IPS-NIHi7 (cell line): ENCODE data around the gene ABHD5.
A peak's percentile ranks its signal among the peaks of the same experiment; 100 is the strongest.

Experiments used
- DNase-seq: peaks from one replicate; pipeline ENCODE4 v3.0.0; 2012; ENCODE audit warnings: mixed read lengths; ENCODE audit errors: extremely low spot score

Gene ABHD5

GRCh38 chr3:43685921-43686320, 4.8 kb upstream of the ABHD5 start:
- DNase-seq, result no peak

GRCh38 chr3:43686333-43686699, 4.4 kb upstream of the ABHD5 start:
- no peak for DNase-seq

- no peak for DNase-seq
Measured at GRCh38 chr3:43686700-43687498, 3.8 kb upstream of the ABHD5 start.

- DNase-seq, result no peak
Measured at GRCh38 chr3:43687499-43687811, 3.3 kb upstream of the ABHD5 start.

- DNase-seq, result no peak
Measured at GRCh38 chr3:43688245-43688650, 2.5 kb upstream of the ABHD5 start.

GRCh38 chr3:43689166-43689565, 1.6 kb upstream of the ABHD5 start:
- no peak for DNase-seq

GRCh38 chr3:43689766-43690399, 855 bp upstream of the ABHD5 start:
- DNase-seq, result no peak

GRCh38 chr3:43691120-43691995, 620 bp downstream of the ABHD5 start:
- peak; percentile 76 for DNase-seq

GRCh38 chr3:43692085-43692855, 1.5 kb downstream of the ABHD5 start:
- no peak for DNase-seq

- no peak for DNase-seq
Measured at GRCh38 chr3:43692971-43693370, 2.2 kb downstream of the ABHD5 start.

GRCh38 chr3:43693594-43693993, 2.9 kb downstream of the ABHD5 start:
- DNase-seq, result no peak

- DNase-seq, result no peak
Measured at GRCh38 chr3:43695443-43695842, 4.7 kb downstream of the ABHD5 start.

- DNase-seq, result no peak
Measured at GRCh38 chr3:43695863-43696262, 5.1 kb downstream of the ABHD5 start.

GRCh38 chr3:43696441-43696840, 5.7 kb downstream of the ABHD5 start:
- DNase-seq, result no peak

- no peak for DNase-seq
Measured at GRCh38 chr3:43696881-43697280, 6.1 kb downstream of the ABHD5 start.

GRCh38 chr3:43699864-43700263, 9.1 kb downstream of the ABHD5 start:
- DNase-seq, result peak; percentile 22

- no peak for DNase-seq
Measured at GRCh38 chr3:43704697-43705096, 14.0 kb downstream of the ABHD5 start.

GRCh38 chr3:43706342-43706741, 15.6 kb downstream of the ABHD5 start:
- DNase-seq, result no peak

- DNase-seq, result no peak
Measured at GRCh38 chr3:43707266-43707665, 16.5 kb downstream of the ABHD5 start.

GRCh38 chr3:43707998-43708397, 17.3 kb downstream of the ABHD5 start:
- no peak for DNase-seq

- DNase-seq, result no peak
Measured at GRCh38 chr3:43709022-43709421, 18.3 kb downstream of the ABHD5 start.

GRCh38 chr3:43710607-43711006, 19.9 kb downstream of the ABHD5 start:
- DNase-seq, result no peak
